ACC112 (cell line): ENCODE data around the gene KATNB1.
"Not testable (repeated sequence)": the region's sequence is repeated elsewhere in the genome, so short reads cannot be mapped to it uniquely, and the experiment has no call there.

ENCODE experiments used
- H2AFZ ChIP-seq: fragments of 200-600 bp; sonication (generic); one replicate; pipeline ENCODE4 v1.6.0; 2017; ENCODE audit warnings: antibody characterized with exemption, low read length; ENCODE audit not compliant: unreplicated experiment
- H3K27ac ChIP-seq: fragments of 200-600 bp; sonication (generic); 2 replicates; pipeline ENCODE4 v1.5.1; 2014; ENCODE audit warnings: low read depth, mild to moderate bottlenecking, antibody characterized with exemption, low read length, moderate library complexity
- H3K27me3 ChIP-seq: fragments of 200-600 bp; sonication (generic); 2 replicates; pipeline ENCODE4 v1.6.1; 2014; ENCODE audit warnings: mild to moderate bottlenecking, antibody characterized with exemption, low read length, moderate library complexity, mixed read lengths; ENCODE audit not compliant: insufficient read depth
- H3K36me3 ChIP-seq: fragments of 200-600 bp; sonication (generic); 2 replicates; pipeline ENCODE4 v1.6.1; 2016; ENCODE audit warnings: mild to moderate bottlenecking, antibody characterized with exemption, low read length, moderate library complexity, mixed read lengths; ENCODE audit not compliant: insufficient read depth
- H3K4me1 ChIP-seq: fragments of 200-600 bp; sonication (generic); one replicate; pipeline ENCODE4 v1.6.1; 2016; ENCODE audit warnings: low read length, mixed read lengths; ENCODE audit not compliant: insufficient read depth, unreplicated experiment, control insufficient read depth
- H3K4me3 ChIP-seq: fragments of 200-600 bp; sonication (generic); 2 replicates; pipeline ENCODE4 v1.5.1; 2014; ENCODE audit warnings: mild to moderate bottlenecking, low read depth, low read length
- H3K79me2 ChIP-seq: fragments of 200-600 bp; sonication (generic); one replicate; pipeline ENCODE4 v1.6.0; 2016; ENCODE audit warnings: low read length; ENCODE audit not compliant: control insufficient read depth, unreplicated experiment, insufficient read depth

KATNB1 gene

GRCh38 chr16:57775661-57776469, 40.3 kb downstream of the KATNB1 start:
- H2AFZ ChIP-seq: no peak overlapping the region
- no peak overlapping the region for H3K4me3 ChIP-seq
- no peaks in the 10 kb centered on the region for H3K4me1 ChIP-seq
- no peaks in the 10 kb centered on the region for H3K27me3 ChIP-seq
- H3K27ac ChIP-seq: no peak overlapping the region
- H3K36me3 ChIP-seq: 0 out of 2 replicates have a peak, but pooled peaks cover 5% of the 10 kb centered on the region
- no peaks in the 10 kb centered on the region for H3K79me2 ChIP-seq

GRCh38 chr16:57778658-57779057, 43.1 kb downstream of the KATNB1 start:
- no peak overlapping the region for H3K4me3 ChIP-seq
- peaks cover 4% of the 10 kb centered on the region for H3K79me2 ChIP-seq
- no peak overlapping the region for H3K27ac ChIP-seq
- peaks cover 14% of the 10 kb centered on the region for H3K4me1 ChIP-seq
- H3K27me3 ChIP-seq: no peaks in the 10 kb centered on the region
- 0 out of 2 replicates have a peak, but pooled peaks cover 5% of the 10 kb centered on the region for H3K36me3 ChIP-seq
- no peak overlapping the region for H2AFZ ChIP-seq

- not testable (repeated sequence) for H3K79me2 ChIP-seq, H2AFZ ChIP-seq, H3K27ac ChIP-seq, H3K27me3 ChIP-seq, H3K4me3 ChIP-seq, H3K36me3 ChIP-seq
- peaks cover 14% of the 10 kb centered on the region for H3K4me1 ChIP-seq
These were observed 44.3 kb downstream of the KATNB1 start for GRCh38 chr16:57779836-57780235.

GRCh38 chr16:57781349-57781740, 45.8 kb downstream of the KATNB1 start:
- Histone ChIP-seq H3K4me1 (peaks cover 14% of the 10 kb centered on the region), H3K27me3 (no peaks in the 10 kb centered on the region), H3K79me2 (peaks cover 4% of the 10 kb centered on the region), H3K27ac (peak overlapping the region; percentile 53; the same call in 1 of the 2 replicates), H2AFZ (no peak overlapping the region), H3K4me3 (no peak overlapping the region), H3K36me3 (0 out of 2 replicates have a peak, but pooled peaks cover 4% of the 10 kb centered on the region)

- Histone ChIP-seq H3K27ac (peak overlapping the region; percentile 53; the same call in 1 of the 2 replicates), H3K79me2 (peaks cover 4% of the 10 kb centered on the region), H2AFZ (no peak overlapping the region), H3K27me3 (no peaks in the 10 kb centered on the region), H3K4me3 (no peak overlapping the region), H3K4me1 (peaks cover 14% of the 10 kb centered on the region), H3K36me3 (no peaks in the 10 kb centered on the region)
These were observed 46.4 kb downstream of the KATNB1 start for GRCh38 chr16:57781741-57782606.

GRCh38 chr16:57782607-57783055, 47.1 kb downstream of the KATNB1 start:
- not testable (repeated sequence) for H3K27me3 ChIP-seq, H3K36me3 ChIP-seq, H2AFZ ChIP-seq, H3K4me3 ChIP-seq, H3K79me2 ChIP-seq
- Histone ChIP-seq H3K27ac (peak overlapping the region; percentile 53; the same call in 1 of the 2 replicates), H3K4me1 (peaks cover 14% of the 10 kb centered on the region)

- Histone ChIP-seq H3K27me3 (no peaks in the 10 kb centered on the region), H2AFZ (no peak overlapping the region), H3K4me3 (no peak overlapping the region), H3K27ac (peak overlapping the region; percentile 53; the same call in 1 of the 2 replicates), H3K79me2 (peaks cover 4% of the 10 kb centered on the region), H3K36me3 (no peaks in the 10 kb centered on the region), H3K4me1 (peaks cover 14% of the 10 kb centered on the region)
These were observed 47.5 kb downstream of the KATNB1 start for GRCh38 chr16:57783116-57783515.

- Histone ChIP-seq H3K36me3 (no peaks in the 10 kb centered on the region), H3K79me2 (peaks cover 4% of the 10 kb centered on the region), H3K27me3 (no peaks in the 10 kb centered on the region), H3K4me3 (no peak overlapping the region), H2AFZ (no peak overlapping the region), H3K27ac (no peak overlapping the region), H3K4me1 (peaks cover 14% of the 10 kb centered on the region)
These were observed 48.3 kb downstream of the KATNB1 start for GRCh38 chr16:57783883-57784282.

GRCh38 chr16:57784334-57784733, 48.8 kb downstream of the KATNB1 start:
- peaks cover 14% of the 10 kb centered on the region for H3K4me1 ChIP-seq
- peaks cover 4% of the 10 kb centered on the region for H3K79me2 ChIP-seq
- no peak overlapping the region for H3K27ac ChIP-seq
- no peaks in the 10 kb centered on the region for H3K27me3 ChIP-seq
- no peak overlapping the region for H2AFZ ChIP-seq
- H3K36me3 ChIP-seq: no peaks in the 10 kb centered on the region
- no peak overlapping the region for H3K4me3 ChIP-seq

- Histone ChIP-seq H3K27me3 (no peaks in the 10 kb centered on the region), H3K79me2 (peaks cover 4% of the 10 kb centered on the region), H2AFZ (no peak overlapping the region), H3K27ac (no peak overlapping the region), H3K4me1 (peaks cover 14% of the 10 kb centered on the region), H3K4me3 (no peak overlapping the region), H3K36me3 (no peaks in the 10 kb centered on the region)
These were observed 49.8 kb downstream of the KATNB1 start for GRCh38 chr16:57785385-57785784.
